Erythroblast (primary cell): ENCODE results near the gene MICAL1.

Experiments used
- GATA1 ChIP-seq: IDR thresholded peaks from 2 replicates; pipeline ENCODE4 v1.6.1; 2011; ENCODE audit warnings: low read depth, mild to moderate bottlenecking, control low read depth, low read length, moderate library complexity
- POLR2A ChIP-seq: IDR thresholded peaks from 2 replicates; pipeline ENCODE4 v1.6.1; 2011; ENCODE audit warnings: mild to moderate bottlenecking, low read length

DNA sequence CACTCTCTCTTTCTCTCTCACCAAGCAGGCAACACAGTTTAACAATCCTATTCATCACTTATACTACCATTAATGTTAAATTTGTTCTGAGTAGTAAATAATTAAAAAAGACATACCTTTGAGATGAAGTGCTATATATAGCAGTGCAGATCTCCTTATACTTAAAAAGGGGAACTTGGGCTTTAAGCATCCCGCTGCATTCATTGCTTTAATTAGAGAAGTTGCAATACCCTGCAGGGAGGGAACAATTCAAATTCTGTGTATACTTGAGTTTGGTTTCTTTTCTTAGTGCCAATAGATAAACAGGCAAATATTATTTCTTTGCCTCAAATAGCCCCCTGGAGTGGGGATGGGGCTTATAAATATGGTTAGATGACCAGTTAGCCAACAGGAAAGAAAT, 38.3 kb upstream of the MICAL1 start:
- TF ChIP-seq POLR2A (no peak), GATA1 (no peak)
